GM12878 (cell line): ENCODE data around the gene S100P. TPM values are rescaled to one million over a fixed set of nuclear protein-coding genes. Genes with fewer than 3 reads are reported as not detected.

Experiments used
- BACH1 ChIP-seq: fragments of 450-650 bp; IDR thresholded peaks from 2 replicates; pipeline ENCODE4 v1.6.1; 2017; ENCODE audit warnings: mild to moderate bottlenecking, borderline replicate concordance
- DPF2 ChIP-seq: fragments of 450-650 bp; IDR thresholded peaks from 2 replicates; pipeline ENCODE4 v1.6.1; 2017; ENCODE audit warnings: mild to moderate bottlenecking
- E4F1 ChIP-seq: fragments of 450-650 bp; IDR thresholded peaks from 2 replicates; pipeline ENCODE4 v1.6.1; 2018; ENCODE audit warnings: borderline replicate concordance, mild to moderate bottlenecking; ENCODE audit not compliant: partially characterized antibody
- EGR1 ChIP-seq, 2 experiments: IDR thresholded peaks; 1 replicate in 1 of 2; 2 replicates in 1 of 2; pipeline ENCODE4 v1.6.1; 2011 to 2012; ENCODE audit warnings: low read depth in 2 of 2, low read length in 2 of 2, borderline replicate concordance in 1 of 2, mild to moderate bottlenecking in 1 of 2, moderate library complexity in 1 of 2
- ELK1 ChIP-seq: IDR thresholded peaks from 2 replicates; pipeline ENCODE4 v1.6.1; 2012; ENCODE audit warnings: low read depth, low read length, improper control_type of control experiment
- EZH2 ChIP-seq: IDR thresholded peaks from 2 replicates; pipeline ENCODE4 v1.6.1; 2012; ENCODE audit warnings: low read depth, mild to moderate bottlenecking, control low read depth, inconsistent platforms, low read length, borderline replicate concordance; ENCODE audit not compliant: control insufficient read depth
- FOXM1 ChIP-seq: IDR thresholded peaks from 2 replicates; pipeline ENCODE4 v1.6.1; 2012; ENCODE audit warnings: low read depth, mild to moderate bottlenecking, inconsistent platforms, low read length, moderate library complexity
- HSF1 ChIP-seq: fragments of 150-350 bp; IDR thresholded peaks from 2 replicates; pipeline ENCODE4 v1.6.1; 2014; ENCODE audit warnings: mild to moderate bottlenecking, low read depth, low read length
- IKZF2 ChIP-seq, 2 experiments: fragments of 450-650 bp; IDR thresholded peaks; 2 replicates each; pipeline ENCODE4 v1.6.1; 2017; ENCODE audit warnings: mild to moderate bottlenecking in 2 of 2, moderate library complexity in 2 of 2
- KLF5 ChIP-seq: fragments of 450-650 bp; IDR thresholded peaks from 2 replicates; pipeline ENCODE4 v1.6.1; 2014; ENCODE audit warnings: mild to moderate bottlenecking; ENCODE audit not compliant: partially characterized antibody
- LARP7 ChIP-seq: fragments of 450-650 bp; IDR thresholded peaks from 2 replicates; pipeline ENCODE4 v1.6.1; 2017; ENCODE audit warnings: mild to moderate bottlenecking
- MEF2A ChIP-seq: IDR thresholded peaks from 2 replicates; pipeline ENCODE4 v1.6.1; 2011; ENCODE audit warnings: low read depth, mild to moderate bottlenecking, low read length, moderate library complexity; ENCODE audit not compliant: insufficient read depth
- NFXL1 ChIP-seq: fragments of 450-650 bp; IDR thresholded peaks from 2 replicates; pipeline ENCODE4 v1.6.1; 2017; ENCODE audit warnings: antibody characterized with exemption, mild to moderate bottlenecking, borderline replicate concordance
- NFYA ChIP-seq: IDR thresholded peaks from 2 replicates; pipeline ENCODE4 v1.6.1; 2011; ENCODE audit warnings: low read depth, mild to moderate bottlenecking, low read length, improper control_type of control experiment, borderline replicate concordance
- NRF1 ChIP-seq: conservative IDR thresholded peaks from 2 replicates; pipeline ENCODE4 v1.6.1; 2011; ENCODE audit warnings: mild to moderate bottlenecking, low read depth, low read length, improper control_type of control experiment
- PML ChIP-seq: IDR thresholded peaks from 2 replicates; pipeline ENCODE4 v1.6.1; 2012; ENCODE audit warnings: low read length, inconsistent platforms
- RELB ChIP-seq: fragments of 450-650 bp; IDR thresholded peaks from 2 replicates; pipeline ENCODE4 v1.6.1; 2017; ENCODE audit warnings: low read depth, mild to moderate bottlenecking, moderate library complexity
- SIX5 ChIP-seq: IDR thresholded peaks from 2 replicates; pipeline ENCODE4 v1.6.1; 2011; ENCODE audit warnings: mild to moderate bottlenecking, low read depth, low read length, moderate library complexity; ENCODE audit not compliant: severe bottlenecking
- STAT1 ChIP-seq: fragments of 450-650 bp; conservative IDR thresholded peaks from 2 replicates; pipeline ENCODE4 v1.6.1; 2014; ENCODE audit warnings: antibody characterized with exemption, mild to moderate bottlenecking
- STAT3 ChIP-seq: IDR thresholded peaks from 2 replicates; pipeline ENCODE4 v1.6.1; 2011; ENCODE audit warnings: low read depth, low read length, improper control_type of control experiment
- USF2 ChIP-seq: IDR thresholded peaks from 2 replicates; pipeline ENCODE4 v1.6.1; 2011; ENCODE audit warnings: low read depth, low read length, improper control_type of control experiment, borderline replicate concordance
- ZNF207 ChIP-seq: fragments of 450-650 bp; IDR thresholded peaks from 2 replicates; pipeline ENCODE4 v1.6.1; 2014; ENCODE audit warnings: antibody characterized with exemption, mild to moderate bottlenecking, borderline replicate concordance
- polyA plus RNA-seq, 11 experiments: library from polyadenylated mRNA; depleted of rRNA in 4 of 11; unstranded in 6 of 11; stranded (reverse) in 5 of 11; fragments of >200 nt; fragmentation: Nextera tagmentation in 4 of 11; fragmentation: Illumina TruSeq in 1 of 11; extraction: Ambion mirVana in 4 of 11; extraction: Trizol in 1 of 11; gene quantifications; 1 replicate in 1 of 11; 2 replicates in 10 of 11; pipeline versions ENCODE4 v1.2.1 to v1.2.3, GENCODE V29; 2011 to 2016; ENCODE audit warnings: inconsistent platforms in 2 of 11, missing spikeins in 2 of 11, low read depth in 1 of 11
- total RNA-seq, 4 experiments: library from RNA; depleted of rRNA in 3 of 4; stranded (reverse); fragments of >200 nt in 3 of 4; fragmentation: Illumina TruSeq in 1 of 4; extraction: Trizol in 1 of 4; gene quantifications; 2 replicates each; pipeline versions ENCODE4 v1.2.1 to v1.2.3, GENCODE V29; 2013 to 2021

The S100P gene
- total and polyA plus RNA-seq, 10 of the 15 experiments (the other 5 are each of a cell fraction or from before 2014, with no cell fraction given) = 0.90 TPM; not detected in 9

- peak; percentile 88 for TF ChIP-seq LARP7
- no peak for TF ChIP-seq EZH2
- TF ChIP-seq EGR1 (IDR thresholded peaks at IDR 0.05; ENCODE audit: borderline replicate concordance in 1 of 2, low read depth in 2 of 2, low read length in 2 of 2) = no peak
- no peak for TF ChIP-seq RELB
- no peak for TF ChIP-seq KLF5
- no peak for TF ChIP-seq STAT3
- TF ChIP-seq STAT1 = no peak; the same call in 1 of the 2 replicates
- TF ChIP-seq USF2 = no peak
- no peak for TF ChIP-seq SIX5
- no peak for TF ChIP-seq IKZF2 (IDR thresholded peaks at IDR 0.05)
- no peak for TF ChIP-seq NFXL1
- peak; percentile 94 for TF ChIP-seq NRF1
- no peak; the same call in 1 of the 2 replicates for TF ChIP-seq PML
- TF ChIP-seq BACH1 = no peak
- TF ChIP-seq ELK1 = no peak
- TF ChIP-seq E4F1 = peak; percentile 99
- TF ChIP-seq FOXM1 = no peak
- TF ChIP-seq HSF1 = no peak
- peak; percentile 61; the same call in 1 of the 2 replicates for TF ChIP-seq DPF2
- no peak for TF ChIP-seq ZNF207
- TF ChIP-seq NFYA = no peak
- TF ChIP-seq MEF2A = no peak
These were observed 19.8 kb upstream of the S100P start (continued) for GRCh38 chr4:6673660-6674499.
